Islet of Langerhans (tissue), 1 donor: ENCODE data around the gene ILDR2.
A peak's percentile ranks its signal among the peaks of the same experiment; 100 is the strongest.

Experiments used
- FAIRE-seq: peaks from one replicate; lab custom pipeline; 2011; peaks lifted over from hg19 to GRCh38; lab: Jason Lieb, UNC

Gene ILDR2

GRCh38 chr1:166969074-166969677, 6.2 kb downstream of the ILDR2 start:
- FAIRE-seq: no peak

GRCh38 chr1:166960858-166961474, 14.4 kb downstream of the ILDR2 start:
- no peak for FAIRE-seq

GRCh38 chr1:166956872-166957271, 18.5 kb downstream of the ILDR2 start:
- FAIRE-seq: no peak

- FAIRE-seq: no peak
These were observed 19.1 kb downstream of the ILDR2 start for GRCh38 chr1:166956057-166956850.

- no peak for FAIRE-seq
These were observed 21.8 kb downstream of the ILDR2 start for GRCh38 chr1:166953491-166953890.

GRCh38 chr1:166952002-166952746, 23.2 kb downstream of the ILDR2 start:
- no peak for FAIRE-seq

- no peak for FAIRE-seq
These were observed 24.3 kb downstream of the ILDR2 start for GRCh38 chr1:166951050-166951449.

GRCh38 chr1:166950156-166950555, 25.2 kb downstream of the ILDR2 start:
- FAIRE-seq: no peak

- no peak for FAIRE-seq
These were observed 26.4 kb downstream of the ILDR2 start for GRCh38 chr1:166948856-166949350.

GRCh38 chr1:166947398-166948043, 27.8 kb downstream of the ILDR2 start:
- FAIRE-seq: no peak

- no peak for FAIRE-seq
These were observed 31.0 kb downstream of the ILDR2 start for GRCh38 chr1:166944186-166944967.

- no peak for FAIRE-seq
These were observed 35.5 kb downstream of the ILDR2 start for GRCh38 chr1:166939741-166940375.

- FAIRE-seq: no peak
These were observed 37.4 kb downstream of the ILDR2 start for GRCh38 chr1:166937962-166938361.

GRCh38 chr1:166937329-166937728, 38.0 kb downstream of the ILDR2 start:
- FAIRE-seq: no peak

GRCh38 chr1:166933633-166934032, 41.7 kb downstream of the ILDR2 start:
- peak; percentile 74 for FAIRE-seq

- FAIRE-seq: no peak
These were observed 42.2 kb downstream of the ILDR2 start for GRCh38 chr1:166933140-166933539.

- FAIRE-seq: no peak
These were observed 45.4 kb downstream of the ILDR2 start for GRCh38 chr1:166929911-166930310.

- no peak for FAIRE-seq
These were observed 47.6 kb downstream of the ILDR2 start for GRCh38 chr1:166927701-166928100.

GRCh38 chr1:166925810-166926478, 49.4 kb downstream of the ILDR2 start:
- FAIRE-seq: no peak
